ENCODE measurements around the gene DTL.

DNA sequence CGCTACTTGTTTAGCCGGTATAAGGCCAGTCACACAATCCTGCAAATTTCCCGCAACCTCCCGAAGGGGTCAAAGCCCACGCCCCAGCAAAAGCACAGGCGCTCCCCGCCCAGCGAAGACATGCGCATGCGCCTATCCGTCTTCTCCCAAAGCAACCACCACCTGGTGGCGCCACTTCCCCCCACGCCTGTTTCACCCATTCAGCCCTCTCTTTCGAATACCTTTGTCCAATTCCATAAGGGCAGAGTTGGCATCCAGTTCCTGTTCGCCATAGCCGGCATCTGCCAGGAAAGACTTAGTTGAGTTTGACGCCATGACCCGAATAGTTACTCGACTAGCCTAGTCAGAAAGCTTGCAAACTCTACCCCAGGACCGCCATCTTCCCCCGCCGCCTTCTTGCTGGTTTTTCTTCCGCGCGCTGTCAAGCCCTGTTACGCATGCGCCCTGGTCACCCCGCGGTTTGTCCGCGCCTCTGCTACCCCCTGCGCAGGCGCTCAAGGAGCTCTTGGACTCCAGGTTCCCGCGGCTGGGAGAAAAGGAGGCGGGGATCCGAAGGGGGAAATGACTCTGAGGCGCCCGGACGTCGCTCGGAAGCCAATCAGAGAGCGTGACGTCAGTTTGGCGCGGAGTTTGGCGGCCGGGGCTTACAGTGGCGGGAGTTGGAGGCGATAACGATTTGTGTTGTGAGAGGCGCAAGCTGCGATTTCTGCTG is at the start of gene DTL, which contains the start of gene INTS7:
- TF ChIP-seq EZH2 (IDR thresholded peaks at IDR 0.05; ENCODE audit: insufficient read depth, poor library complexity, severe bottlenecking) (no peak), EZH2phosphoT487 (IDR thresholded peaks at IDR 0.05; ENCODE audit: insufficient read depth, low read depth) (no peak)

Data from GM23248 (cell line).